GM21367 (cell line): ENCODE data around the gene UNC5CL.
"Not testable (repeated sequence)": the region's sequence is repeated elsewhere in the genome, so short reads cannot be mapped to it uniquely, and the experiment has no call there.

Experiments
- ATAC-seq: cut with Tn5 transposase; IDR thresholded peaks from one replicate; pipeline ENCODE4 v1.9.1; 2021; ENCODE audit not compliant: unreplicated experiment

The UNC5CL gene

DNA sequence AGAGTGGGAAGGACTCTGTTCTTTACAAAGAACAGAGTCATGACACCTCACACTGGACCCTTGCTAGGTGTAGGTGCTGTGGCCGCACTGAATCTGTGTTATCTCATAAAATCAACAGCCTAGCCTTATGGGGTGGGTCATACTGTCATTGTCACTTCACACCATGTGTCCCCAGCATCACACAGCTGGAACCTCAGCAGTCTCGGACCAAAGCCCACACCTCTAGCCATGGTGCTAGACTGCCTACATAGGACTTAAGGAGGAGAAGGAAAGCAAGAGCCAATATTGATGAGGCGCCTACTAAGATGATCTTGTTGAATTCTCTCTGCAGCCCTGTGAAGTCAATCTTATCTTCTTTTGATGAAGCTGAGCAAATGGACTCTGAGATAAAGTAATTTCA lies 31.0 kb downstream of the UNC5CL start:
- ATAC-seq = no peak

DNA sequence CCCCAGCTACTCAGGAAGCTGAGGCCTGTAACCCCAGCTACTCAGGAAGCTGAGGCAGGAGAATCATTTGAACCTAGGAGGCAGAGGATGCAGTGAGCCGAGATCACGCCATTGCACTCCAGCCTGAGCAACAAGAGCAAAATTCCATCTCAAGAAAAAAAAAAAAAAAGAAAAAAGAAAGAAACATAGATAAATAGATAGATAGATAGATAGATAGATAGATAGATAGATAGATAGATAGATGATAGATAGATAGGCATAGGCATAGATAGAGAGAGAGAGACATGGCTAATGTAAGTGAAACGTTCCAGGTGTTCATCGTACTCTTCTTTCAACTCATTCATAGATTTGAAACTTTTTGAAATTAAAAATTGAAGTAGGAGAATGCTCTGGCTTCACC lies 32.0 kb downstream of the UNC5CL start:
- not testable (repeated sequence) for ATAC-seq

DNA sequence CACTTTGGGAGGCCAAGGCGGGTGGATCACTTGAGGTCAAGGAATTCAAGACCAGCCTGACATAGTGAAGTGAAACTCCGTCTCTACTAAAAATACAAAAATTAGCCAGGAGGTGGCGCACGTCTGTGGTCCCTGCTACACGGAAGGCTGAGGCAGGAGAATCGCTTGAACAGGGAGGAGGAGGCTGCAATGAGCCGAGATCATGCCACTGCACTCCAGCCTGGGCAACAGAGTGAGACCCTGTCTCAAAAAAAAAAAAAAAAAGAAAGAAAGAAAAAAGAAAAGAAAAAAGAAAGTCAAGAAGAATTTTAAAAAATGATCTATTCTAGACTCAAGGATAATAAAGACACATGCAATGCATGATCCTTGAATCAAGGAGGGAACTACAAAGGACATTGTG lies 32.8 kb downstream of the UNC5CL start:
- not testable (repeated sequence) for ATAC-seq

DNA sequence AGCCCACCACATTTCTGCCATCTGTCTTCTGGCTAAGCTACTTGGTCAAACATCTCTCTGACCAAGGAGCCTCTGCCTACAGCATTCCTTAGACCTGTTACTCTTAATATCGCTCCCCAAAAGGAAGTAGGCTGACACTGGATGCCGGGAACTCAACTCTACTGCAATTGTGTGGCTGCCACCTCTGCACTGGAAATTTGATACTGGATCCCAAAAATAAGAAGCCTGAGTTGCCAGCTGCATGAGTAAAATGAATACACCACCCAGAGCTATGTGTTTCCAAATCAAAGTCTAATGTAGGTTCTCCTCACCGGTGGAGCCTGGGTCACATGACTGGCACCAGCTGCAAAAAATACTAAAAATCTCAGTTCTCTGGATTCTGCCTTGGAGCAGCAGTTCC lies 36.9 kb downstream of the UNC5CL start:
- ATAC-seq = no peak

DNA sequence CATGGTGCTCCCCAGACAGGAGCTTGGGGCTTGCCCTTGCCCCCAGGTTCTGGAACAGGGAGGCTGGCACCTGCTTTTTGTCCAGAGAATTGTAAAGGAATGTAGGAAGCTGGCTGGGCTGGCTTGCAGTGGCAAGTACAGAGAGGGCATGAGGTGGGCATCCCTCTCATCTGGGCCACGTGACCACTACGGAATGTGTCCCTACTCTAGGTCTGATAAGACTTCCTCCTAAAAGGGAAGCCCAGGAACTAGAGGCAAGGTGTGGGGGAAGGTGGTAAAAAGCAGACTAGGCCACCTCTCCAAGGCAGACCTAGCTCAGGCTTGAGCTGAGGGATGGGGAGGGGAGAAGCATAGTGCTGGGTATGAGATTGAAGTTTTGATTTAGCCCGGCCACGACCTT lies 38.8 kb downstream of the UNC5CL start:
- ATAC-seq = no peak

DNA sequence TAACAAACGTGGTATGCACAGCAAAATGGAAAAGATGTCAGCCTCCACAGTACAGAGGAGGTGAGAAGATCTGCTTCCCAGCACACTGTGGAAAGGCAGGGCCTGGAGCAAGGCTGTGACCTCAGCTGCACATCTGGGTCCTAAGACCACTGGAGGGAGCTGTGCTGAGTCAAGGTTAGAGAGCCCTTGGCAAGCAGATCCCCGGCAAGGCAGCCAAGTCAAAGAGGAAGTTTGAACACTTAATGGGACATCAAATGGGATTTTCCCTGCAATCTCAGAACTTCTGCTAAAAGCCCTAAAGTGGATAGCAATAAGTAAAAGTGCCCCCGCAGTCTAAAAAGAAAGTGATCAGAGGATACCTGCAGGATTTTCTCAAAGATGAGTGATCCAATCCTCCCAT lies 39.5 kb downstream of the UNC5CL start:
- no peak for ATAC-seq

DNA sequence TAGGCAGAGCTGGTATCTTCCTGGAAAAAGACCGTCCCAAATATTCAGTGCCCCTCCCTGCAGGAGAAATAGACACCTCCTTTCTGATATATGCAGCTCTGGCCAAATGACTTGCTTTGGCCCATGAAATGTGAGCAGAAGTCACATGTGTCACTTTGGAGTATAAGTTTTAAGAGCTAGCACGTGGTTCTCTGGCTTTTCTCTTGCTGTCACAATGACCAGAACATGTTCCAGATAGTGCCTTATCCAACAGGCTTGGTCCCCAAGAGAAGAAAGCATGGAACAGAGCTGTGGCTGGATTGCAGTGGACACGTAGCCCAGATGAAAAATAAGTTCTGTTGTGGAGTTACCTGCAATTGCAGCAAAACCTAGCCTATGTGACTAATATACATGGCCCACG lies 40.4 kb downstream of the UNC5CL start:
- ATAC-seq = no peak

DNA sequence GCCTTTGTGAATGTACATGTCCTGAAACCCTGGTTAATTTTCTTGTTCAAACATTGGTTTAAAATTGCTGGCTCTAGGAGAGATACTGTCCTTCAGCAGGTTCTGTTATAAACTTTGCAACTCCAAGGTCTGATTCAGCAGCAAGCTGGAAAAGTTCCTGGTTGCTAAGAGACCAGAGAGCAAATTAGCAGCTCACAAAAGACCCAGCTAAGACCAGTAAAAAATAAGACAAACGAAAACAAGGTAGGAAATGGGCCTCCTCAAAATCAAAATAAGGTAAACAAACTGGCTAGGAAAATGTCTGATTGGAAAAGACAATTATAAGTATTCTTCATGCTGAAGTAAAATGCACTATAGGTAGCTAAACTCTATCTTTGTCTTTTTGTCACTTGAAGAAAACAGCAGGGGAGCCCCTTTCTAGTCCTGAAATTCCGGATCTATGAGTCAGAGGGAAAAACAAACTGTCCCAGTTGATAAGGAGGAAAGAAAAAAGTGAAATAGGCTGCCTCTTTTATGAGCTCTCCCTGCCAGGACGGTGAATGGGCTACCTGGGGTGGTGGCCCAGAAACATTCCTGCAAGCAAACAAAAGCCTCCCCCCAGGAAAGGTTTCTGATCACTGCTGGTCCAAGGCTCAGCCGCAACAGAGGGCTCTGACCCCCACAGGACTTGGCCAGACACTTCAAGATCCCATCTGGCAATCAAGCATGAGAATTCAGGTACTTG lies 41.6 kb downstream of the UNC5CL start:
- no peak for ATAC-seq

DNA sequence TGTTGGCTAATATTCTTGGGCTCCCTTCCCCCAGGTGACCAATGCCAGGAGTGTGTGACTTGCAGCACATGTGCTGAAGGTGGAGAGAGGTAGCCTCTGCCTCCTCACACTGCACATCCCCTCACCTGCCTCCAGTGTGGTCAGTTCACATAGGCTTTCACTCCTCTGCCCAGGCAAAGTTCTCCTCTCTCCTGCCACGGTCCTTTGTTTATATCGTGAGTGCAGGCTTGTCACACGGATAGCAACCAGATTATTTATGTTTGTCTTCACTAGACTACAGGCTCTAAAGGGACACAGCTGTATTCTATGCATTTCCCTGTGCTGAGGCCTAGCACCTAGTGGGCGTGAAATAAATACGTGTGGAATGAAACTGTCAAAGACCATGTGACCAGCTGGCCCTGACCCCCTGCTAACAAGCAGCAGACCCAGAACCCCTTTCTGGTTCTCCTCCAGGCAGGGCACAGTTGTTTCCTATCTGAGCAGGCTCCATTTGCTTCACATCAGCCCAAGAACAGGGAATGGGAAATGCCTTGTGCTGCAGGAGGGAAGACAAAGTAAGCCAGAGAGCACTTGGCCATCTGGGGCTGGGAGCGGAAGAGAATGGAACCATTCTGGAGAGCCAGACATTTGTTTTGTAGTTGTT lies 42.3 kb downstream of the UNC5CL start:
- no peak for ATAC-seq

DNA sequence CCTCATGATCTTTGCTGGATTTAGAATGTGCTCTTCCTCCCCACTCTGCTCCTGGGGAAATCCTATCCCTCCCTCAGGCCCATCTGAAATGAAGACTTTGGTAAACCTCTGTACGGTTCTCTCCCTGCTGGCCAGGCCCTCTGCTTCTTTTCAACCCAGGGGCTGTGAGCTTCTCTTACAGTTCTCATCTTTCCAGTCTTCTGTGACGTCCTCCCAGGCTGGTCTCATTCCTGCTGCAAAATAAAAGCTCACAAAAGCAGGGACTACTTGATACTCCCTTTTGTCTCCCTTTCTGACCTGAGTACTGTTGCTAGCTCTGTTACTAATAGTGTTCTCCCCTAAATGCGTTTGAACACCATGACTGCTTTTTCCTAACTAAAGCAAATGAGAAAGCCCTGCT lies 46.3 kb downstream of the UNC5CL start:
- no peak for ATAC-seq

DNA sequence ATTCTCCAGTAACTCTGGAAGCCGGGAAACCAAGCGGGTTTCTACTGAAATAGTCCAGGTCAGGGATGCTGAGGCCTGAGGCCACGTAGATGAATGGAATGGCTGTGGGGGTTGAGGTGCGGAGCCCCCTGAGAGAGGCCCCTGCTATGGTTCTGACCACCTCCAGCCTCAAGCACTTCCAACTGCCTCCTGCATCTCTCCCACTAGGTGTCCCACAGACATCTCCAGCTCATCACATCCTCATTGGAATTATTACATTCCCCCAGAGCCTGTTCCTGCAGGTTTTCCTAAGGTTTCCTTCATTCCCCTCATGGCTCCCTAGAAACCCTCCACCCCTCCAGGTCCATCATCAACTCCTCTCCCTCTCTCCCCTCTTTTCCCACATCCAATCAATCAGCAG lies 48.7 kb downstream of the UNC5CL start:
- ATAC-seq = no peak

DNA sequence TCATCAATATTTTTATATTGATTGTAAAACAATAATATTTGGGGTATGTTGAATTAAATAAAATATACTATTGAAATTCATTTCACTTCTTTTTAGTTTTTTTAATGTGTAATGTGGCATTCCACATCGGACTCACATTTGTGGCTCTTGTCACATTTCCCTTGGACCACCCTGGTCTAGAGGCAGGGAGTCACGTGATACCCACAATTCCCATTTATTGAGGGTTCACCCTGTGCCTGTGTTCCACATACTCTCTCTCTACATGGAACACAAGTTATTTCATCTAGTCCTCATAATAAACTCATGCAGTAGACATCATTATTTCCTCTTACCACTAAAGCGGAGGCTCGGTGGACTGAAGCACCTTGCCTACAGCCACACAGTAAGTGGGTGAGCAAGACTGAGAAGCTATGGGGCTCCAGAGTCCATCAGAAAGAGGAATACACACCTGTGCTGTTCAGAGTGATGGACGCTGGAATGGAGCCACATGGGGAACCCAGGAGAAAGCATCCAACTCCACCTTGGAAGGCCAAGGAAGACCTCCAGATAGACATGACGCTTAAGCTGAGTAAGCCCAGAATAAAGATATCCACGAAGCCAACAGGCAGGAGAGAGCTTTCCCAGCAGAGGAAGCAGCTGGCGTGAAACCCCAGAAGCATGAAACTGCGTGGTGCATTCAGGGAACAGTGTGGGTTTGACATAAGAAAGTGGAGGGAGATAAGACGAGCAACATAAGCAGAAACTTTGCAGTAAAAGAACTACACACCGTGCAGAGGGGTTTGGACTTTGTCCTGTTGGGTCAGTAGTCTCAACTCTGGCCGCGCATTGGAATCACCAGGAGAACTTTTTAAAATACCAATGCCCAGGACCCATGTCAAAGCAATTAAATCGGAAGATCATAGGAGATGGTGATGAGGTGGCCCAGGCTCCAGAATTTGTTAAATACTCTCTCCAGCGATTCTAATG lies 49.5 kb downstream of the UNC5CL start:
- ATAC-seq = no peak

DNA sequence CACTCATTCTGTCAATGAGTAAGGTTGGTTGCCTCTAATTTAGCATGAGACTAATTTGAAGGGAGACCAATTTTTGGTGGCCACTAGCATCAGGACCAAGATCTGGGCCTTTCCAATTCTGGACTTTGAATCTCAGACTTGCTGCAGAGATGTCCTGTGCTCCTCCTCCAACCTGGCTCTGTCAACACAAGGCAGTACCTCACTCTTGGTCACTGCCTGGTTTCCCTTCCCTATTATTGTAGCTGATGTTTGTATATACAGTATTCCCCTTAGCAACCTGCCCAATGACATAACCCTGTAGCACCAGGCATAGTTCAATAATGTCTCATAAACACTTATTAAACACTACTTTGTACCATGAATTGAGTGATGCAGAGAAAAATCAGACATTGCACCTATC lies 50.4 kb downstream of the UNC5CL start:
- no peak for ATAC-seq

DNA sequence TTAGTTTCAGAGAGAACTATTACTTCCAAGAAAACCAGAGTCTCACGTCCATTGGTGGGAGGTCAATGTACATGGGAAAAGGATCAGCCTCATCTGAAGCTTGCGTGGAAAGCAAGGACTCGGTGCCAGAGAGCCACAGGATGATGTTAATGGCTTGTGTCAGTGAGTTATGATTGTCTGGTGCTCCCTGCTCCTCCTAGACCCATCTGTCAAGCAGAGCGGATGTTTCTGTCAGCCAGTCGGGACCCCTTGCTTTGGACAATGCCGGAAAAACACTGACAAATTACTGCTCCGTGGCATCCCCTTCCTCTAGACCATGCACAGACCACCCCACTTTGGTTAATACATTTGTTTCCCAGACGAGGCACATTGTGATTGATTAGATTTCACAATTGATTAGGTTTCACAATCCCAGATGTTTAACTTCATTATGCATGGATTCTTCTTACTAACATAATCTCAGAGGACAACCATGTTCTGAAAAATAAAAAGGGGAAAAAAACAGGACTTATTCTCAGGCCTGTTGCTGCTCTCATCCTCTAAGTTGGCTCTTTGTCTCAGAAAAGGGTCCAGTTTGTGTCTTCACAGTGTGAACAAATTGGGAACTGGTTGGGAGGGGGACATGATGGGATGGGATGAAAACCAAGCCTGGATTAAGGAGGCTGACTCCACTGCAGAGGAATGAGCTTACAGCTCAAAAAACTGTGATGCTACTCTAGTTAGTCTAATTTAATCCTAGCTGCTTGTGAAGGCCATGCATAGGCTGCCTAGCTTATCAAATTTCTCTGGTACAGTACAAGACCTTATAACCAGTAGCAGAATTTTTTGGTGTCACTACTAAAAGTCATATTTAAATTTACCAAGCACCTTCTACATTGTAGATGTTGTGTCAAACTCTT lies 51.9 kb downstream of the UNC5CL start:
- no peak for ATAC-seq

DNA sequence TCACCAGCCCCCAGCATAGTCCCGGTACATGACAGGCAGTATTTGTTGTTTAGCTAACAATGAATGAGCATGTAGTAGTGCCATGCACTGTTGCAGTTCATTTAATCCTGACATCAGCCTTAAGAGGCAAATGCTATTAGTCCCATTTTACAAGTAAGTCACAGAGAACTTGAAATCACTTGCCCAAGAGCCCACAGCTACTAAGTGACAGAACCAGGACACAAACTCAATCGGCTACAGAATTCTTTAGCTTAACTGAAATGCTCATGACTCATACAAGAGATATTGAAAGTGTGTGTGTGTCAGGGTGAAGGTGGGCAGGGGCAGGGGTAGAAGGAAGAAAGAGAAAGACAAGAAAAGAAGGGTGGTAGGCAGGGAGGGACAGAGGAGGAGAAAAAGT lies 52.7 kb downstream of the UNC5CL start:
- no peak for ATAC-seq

DNA sequence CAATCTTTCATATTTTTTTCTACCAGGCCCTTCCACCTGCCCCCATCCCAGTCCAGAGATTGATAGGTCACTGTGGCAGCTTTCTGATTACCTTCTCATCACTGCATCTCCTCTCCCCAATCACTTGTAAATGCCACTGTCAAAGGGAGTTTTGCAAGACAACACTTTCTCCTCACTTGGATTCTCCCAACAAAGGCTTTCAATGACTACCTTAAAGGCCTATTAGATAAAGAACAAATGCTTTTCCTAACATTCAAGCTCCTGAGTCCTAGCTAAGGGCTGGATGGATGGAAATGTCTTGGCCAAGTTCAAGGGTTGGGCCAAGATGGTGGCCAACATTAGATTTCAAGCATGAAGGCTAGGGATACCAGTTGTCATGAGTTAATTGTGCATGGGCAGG lies 55.3 kb downstream of the UNC5CL start:
- ATAC-seq = no peak

DNA sequence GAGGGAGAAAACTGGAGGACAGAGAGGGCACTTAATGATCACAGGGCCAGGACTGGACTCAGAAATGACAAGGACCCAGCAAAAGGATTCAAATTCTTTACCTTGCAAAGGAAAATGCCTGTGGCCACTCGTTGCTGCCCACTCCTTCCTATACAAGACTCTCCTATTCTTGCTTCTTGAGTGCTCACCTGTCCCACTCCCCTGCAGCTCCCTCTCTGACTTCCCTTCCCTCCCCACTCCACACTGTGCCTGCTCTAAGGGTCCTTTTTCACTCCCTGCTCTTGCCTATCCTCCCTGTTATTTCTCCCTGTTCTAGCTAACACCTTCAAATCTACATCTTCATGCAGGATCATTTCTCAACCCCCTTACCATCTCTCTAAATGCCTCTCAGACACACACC lies 56.1 kb downstream of the UNC5CL start:
- no peak for ATAC-seq

DNA sequence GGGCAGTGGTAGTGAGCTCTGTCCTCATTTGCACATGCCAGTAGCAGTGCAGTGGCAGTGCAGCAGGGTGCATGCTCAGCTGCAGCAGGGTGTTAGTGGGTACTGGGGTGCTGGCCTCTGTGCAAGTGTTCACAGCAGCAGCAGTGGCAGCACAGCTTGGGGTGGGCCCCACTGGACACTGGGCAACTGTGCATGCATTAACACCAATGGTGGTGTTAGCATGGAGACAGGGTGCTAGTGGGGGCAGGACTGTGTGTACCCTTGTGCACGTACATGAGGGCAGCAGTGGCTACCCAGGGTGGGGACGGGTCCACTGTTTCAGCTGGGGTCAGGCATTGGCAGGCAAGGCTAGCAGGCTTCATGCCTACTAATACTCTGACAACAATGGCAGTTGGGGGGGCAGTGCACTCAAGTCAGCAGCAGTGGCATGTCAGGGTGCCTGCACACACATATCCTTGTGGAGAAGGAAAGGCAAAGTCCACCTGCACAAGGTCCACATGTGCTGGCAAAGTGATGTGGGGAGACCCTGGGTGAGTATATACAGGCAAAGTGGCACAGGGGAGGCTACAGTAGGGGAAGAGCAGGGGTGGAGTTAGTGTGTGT lies 60.2 kb downstream of the UNC5CL start:
- ATAC-seq = no peak

DNA sequence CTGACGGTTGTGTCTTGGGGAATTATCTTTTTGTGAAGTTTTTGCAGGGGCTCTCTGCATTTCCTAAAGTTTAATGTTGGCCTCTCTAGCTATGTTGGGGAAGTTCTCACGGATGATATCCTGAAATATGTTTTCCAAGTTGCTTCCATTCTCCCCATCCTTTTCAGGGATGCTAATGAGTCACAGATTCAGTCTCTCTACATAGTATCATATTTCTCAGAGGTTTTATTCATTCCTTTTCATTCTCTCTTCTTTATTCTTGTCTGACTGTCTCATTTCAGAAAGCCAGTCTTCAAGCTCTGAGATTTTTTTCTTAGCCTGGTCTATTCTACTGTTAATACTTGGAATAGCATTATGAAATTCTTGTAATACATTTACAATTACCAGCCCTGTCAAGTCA lies 61.3 kb downstream of the UNC5CL start:
- ATAC-seq = no peak

DNA sequence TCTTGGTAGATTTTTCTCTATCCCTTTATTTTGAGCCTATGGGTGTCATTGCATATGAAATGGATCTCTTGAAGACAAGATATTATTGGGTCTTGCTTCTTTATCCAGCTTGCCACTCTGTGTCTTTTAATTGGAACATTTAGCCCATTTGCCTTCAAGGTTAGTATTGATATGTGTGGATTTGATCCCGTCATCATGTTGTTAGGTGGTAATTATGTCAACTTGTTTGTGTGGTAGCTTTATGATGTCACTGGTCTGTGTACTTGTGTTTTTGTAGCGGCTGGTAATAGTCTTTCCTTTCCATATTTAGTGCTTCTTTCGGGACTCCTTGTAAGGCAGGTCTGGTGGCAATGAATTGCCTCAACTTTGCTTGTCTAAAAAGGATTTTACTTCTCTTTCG lies 61.9 kb downstream of the UNC5CL start:
- no peak for ATAC-seq
